Astrocyte (in vitro differentiated cells and primary cell): ENCODE results near the gene CLIC1. TPM values are rescaled to one million over a fixed set of nuclear protein-coding genes. Genes with fewer than 3 reads are reported as not detected.

Source experiments
- DNase-seq: peaks from one replicate; pipeline ENCODE4 v3.0.0-alpha.2; 2010; ENCODE audit warnings: low read depth
- FAIRE-seq: peaks from 2 replicates; lab custom pipeline; 2011; peaks lifted over from hg19 to GRCh38; lab: Jason Lieb, UNC
- H2AFZ ChIP-seq: 2 replicates; pipeline ENCODE4 v1.6.0; 2012; ENCODE audit warnings: low read depth, low read length, inconsistent platforms
- H3K27ac ChIP-seq: 2 replicates; pipeline ENCODE4 v1.5.1; 2011; ENCODE audit warnings: low read depth, low read length, inconsistent platforms
- H3K27me3 ChIP-seq: 2 replicates; pipeline ENCODE4 v1.6.0; 2011; ENCODE audit warnings: low read length, inconsistent platforms; ENCODE audit not compliant: insufficient read depth
- H3K36me3 ChIP-seq: 2 replicates; pipeline ENCODE4 v1.5.1; 2011; ENCODE audit warnings: low read length, inconsistent platforms; ENCODE audit not compliant: insufficient read depth
- H3K4me1 ChIP-seq: 2 replicates; pipeline ENCODE4 v1.5.1; 2011; ENCODE audit warnings: low read length, inconsistent platforms; ENCODE audit not compliant: insufficient read depth
- H3K4me2 ChIP-seq: 2 replicates; pipeline ENCODE4 v1.6.0; 2012; ENCODE audit warnings: low read length, inconsistent platforms
- H3K4me3 ChIP-seq: 2 replicates; pipeline ENCODE4 v1.5.1; 2011; ENCODE audit warnings: low read depth, mild to moderate bottlenecking, low read length, inconsistent platforms; ENCODE audit not compliant: insufficient read depth
- H3K79me2 ChIP-seq: 2 replicates; pipeline ENCODE4 v1.6.0; 2012; ENCODE audit warnings: mild to moderate bottlenecking, low read length, inconsistent platforms; ENCODE audit not compliant: insufficient read depth
- H3K9ac ChIP-seq: 2 replicates; pipeline ENCODE4 v1.6.0; 2012; ENCODE audit warnings: mild to moderate bottlenecking, low read length, inconsistent platforms
- H3K9me3 ChIP-seq: 2 replicates; pipeline ENCODE4 v1.5.1; 2012; ENCODE audit warnings: low read depth, mild to moderate bottlenecking, low read length, inconsistent platforms; ENCODE audit not compliant: insufficient read depth
- H4K20me1 ChIP-seq: 2 replicates; pipeline ENCODE4 v1.6.0; 2012; ENCODE audit warnings: low read length, inconsistent platforms; ENCODE audit not compliant: insufficient read depth
- H3K27ac Mint-ChIP-seq: one replicate; pipeline ENCODE4 v1.8.0; 2021; ENCODE audit warnings: mild to moderate bottlenecking, mixed read lengths; ENCODE audit not compliant: unreplicated experiment
- H3K27me3 Mint-ChIP-seq: one replicate; pipeline ENCODE4 v1.8.0; 2021; ENCODE audit warnings: low read depth, mixed read lengths; ENCODE audit not compliant: unreplicated experiment
- H3K36me3 Mint-ChIP-seq: one replicate; pipeline ENCODE4 v1.8.0; 2021; ENCODE audit warnings: low read depth, mixed read lengths; ENCODE audit not compliant: unreplicated experiment
- H3K4me1 Mint-ChIP-seq: one replicate; pipeline ENCODE4 v1.8.0; 2021; ENCODE audit warnings: low read depth, mixed read lengths; ENCODE audit not compliant: unreplicated experiment
- H3K4me3 Mint-ChIP-seq: one replicate; pipeline ENCODE4 v1.8.0; 2021; ENCODE audit warnings: mild to moderate bottlenecking, moderate library complexity, mixed read lengths; ENCODE audit not compliant: unreplicated experiment
- H3K9me3 Mint-ChIP-seq: one replicate; pipeline ENCODE4 v1.8.0; 2021; ENCODE audit warnings: mild to moderate bottlenecking, mixed read lengths; ENCODE audit not compliant: unreplicated experiment
- EZH2 ChIP-seq: IDR thresholded peaks from 2 replicates; pipeline ENCODE4 v1.6.1; 2012; ENCODE audit warnings: mild to moderate bottlenecking, low read length, inconsistent platforms; ENCODE audit not compliant: insufficient read depth
- total RNA-seq: library from RNA; stranded (reverse); gene quantifications from 2 replicates; pipeline ENCODE4 v1.2.1, GENCODE V29; 2021
- TF ChIP-seq, protein P1 (sequence below): IDR thresholded peaks from 2 replicates; pipeline ENCODE4 v1.5.1; 2011; ENCODE audit warnings: low read depth, mild to moderate bottlenecking, inconsistent platforms, low read length, moderate library complexity; ENCODE audit not compliant: insufficient read depth

The CLIC1 gene
- total RNA-seq, 1 donor from 2014 or later, result 518 TPM

DNA sequence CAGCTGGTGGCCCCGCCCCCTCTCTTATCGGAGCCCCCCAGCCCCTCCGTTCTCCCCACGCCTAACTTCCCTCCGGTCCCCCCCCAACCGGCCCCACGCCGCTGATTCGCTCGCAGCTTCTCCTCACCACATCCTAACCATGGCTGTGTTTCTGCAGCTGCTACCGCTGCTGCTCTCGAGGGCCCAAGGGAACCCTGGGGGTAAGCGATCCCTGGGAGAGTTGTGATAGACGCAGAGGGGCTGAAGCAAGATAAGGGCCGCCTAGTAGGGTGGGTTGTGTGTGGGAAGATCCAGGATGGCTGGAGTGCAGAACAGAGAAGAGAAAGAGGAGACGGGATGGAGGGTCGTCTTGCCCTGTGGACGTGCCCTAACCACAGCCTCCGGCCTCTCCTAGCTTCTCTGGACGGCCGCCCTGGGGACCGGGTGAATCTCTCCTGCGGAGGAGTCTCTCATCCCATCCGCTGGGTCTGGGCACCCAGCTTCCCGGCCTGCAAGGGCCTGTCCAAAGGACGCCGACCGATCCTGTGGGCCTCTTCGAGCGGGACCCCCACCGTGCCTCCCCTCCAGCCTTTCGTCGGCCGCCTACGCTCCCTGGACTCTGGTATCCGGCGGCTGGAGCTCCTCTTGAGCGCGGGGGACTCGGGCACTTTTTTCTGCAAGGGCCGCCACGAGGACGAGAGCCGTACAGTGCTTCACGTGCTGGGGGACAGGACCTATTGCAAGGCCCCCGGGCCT, 12.9 kb downstream of the CLIC1 start, which contains the start of gene MPIG6B:
Gene MPIG6B, plus strand, starts transcription at position 129 of the 735 bp plus-strand sequence. Its CDS starts 11 bp downstream, at position 140.
- peaks cover 4% of the 10 kb centered on the region for H3K4me1 Mint-ChIP-seq
- peaks cover 12% of the 10 kb centered on the region for H4K20me1 ChIP-seq
- no peak within 1 kb of the TSS for H3K9ac ChIP-seq
- no peak within 1 kb of the TSS for H3K27ac ChIP-seq
- H3K36me3 Mint-ChIP-seq, result peaks cover 21% of the 10 kb centered on the region
- H3K4me1 ChIP-seq, result peaks cover 1% of the 10 kb centered on the region
- H3K9me3 ChIP-seq, result no peaks in the 10 kb centered on the region
- no peak for TF ChIP-seq EZH2
- TF ChIP-seq, protein P1, sequence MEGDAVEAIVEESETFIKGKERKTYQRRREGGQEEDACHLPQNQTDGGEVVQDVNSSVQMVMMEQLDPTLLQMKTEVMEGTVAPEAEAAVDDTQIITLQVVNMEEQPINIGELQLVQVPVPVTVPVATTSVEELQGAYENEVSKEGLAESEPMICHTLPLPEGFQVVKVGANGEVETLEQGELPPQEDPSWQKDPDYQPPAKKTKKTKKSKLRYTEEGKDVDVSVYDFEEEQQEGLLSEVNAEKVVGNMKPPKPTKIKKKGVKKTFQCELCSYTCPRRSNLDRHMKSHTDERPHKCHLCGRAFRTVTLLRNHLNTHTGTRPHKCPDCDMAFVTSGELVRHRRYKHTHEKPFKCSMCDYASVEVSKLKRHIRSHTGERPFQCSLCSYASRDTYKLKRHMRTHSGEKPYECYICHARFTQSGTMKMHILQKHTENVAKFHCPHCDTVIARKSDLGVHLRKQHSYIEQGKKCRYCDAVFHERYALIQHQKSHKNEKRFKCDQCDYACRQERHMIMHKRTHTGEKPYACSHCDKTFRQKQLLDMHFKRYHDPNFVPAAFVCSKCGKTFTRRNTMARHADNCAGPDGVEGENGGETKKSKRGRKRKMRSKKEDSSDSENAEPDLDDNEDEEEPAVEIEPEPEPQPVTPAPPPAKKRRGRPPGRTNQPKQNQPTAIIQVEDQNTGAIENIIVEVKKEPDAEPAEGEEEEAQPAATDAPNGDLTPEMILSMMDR, result no peak
- no peak within 1 kb of the TSS for H3K4me2 ChIP-seq
- H3K27me3 ChIP-seq, result no peaks in the 10 kb centered on the region
- H3K79me2 ChIP-seq, result peaks cover under 1% of the 10 kb centered on the region
- no peak for DNase-seq
- peaks cover 7% of the 10 kb centered on the region for H3K36me3 ChIP-seq
- H2AFZ ChIP-seq, result no peak within 1 kb of the TSS
- H3K4me3 ChIP-seq, result no peak within 1 kb of the TSS
- H3K9me3 Mint-ChIP-seq, result peaks cover 7% of the 10 kb centered on the region
- no peak for FAIRE-seq
- peaks cover 19% of the 10 kb centered on the region for H3K27me3 Mint-ChIP-seq
- H3K4me3 Mint-ChIP-seq, result no peak within 1 kb of the TSS
- no peak within 1 kb of the TSS for H3K27ac Mint-ChIP-seq

DNA sequence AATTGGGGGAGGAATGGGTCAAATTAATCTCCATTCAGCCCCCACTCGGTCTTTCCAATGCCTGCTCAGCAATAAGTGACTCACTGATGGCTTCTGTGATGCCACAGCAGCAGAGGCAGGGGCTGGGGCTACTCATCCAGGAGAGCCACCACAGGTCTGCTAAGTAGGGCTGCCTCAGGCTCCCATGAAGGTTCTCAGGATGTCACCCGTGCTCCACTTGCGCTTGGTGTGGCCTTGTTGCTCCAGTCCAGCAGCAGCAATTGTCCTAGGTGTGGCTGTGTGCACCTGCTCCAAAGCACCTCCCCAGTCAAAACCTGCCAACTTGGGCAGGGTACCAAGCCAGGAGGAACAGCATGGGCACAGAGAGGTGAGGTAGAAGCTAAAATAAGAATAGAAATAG, 14.2 kb downstream of the CLIC1 start:
- Mint-ChIP-seq H3K27ac (no peak overlapping the region), H3K4me3 (no peak overlapping the region), H3K9me3 (peaks cover 7% of the 10 kb centered on the region), H3K36me3 (peaks cover 21% of the 10 kb centered on the region), H3K4me1 (peaks cover 4% of the 10 kb centered on the region), H3K27me3 (peaks cover 19% of the 10 kb centered on the region)
- Histone ChIP-seq H3K9ac (no peak overlapping the region), H3K27ac (no peak overlapping the region), H4K20me1 (peaks cover under 1% of the 10 kb centered on the region), H3K4me2 (no peak overlapping the region), H3K4me1 (no peaks in the 10 kb centered on the region), H2AFZ (no peak overlapping the region), H3K79me2 (no peaks in the 10 kb centered on the region), H3K9me3 (no peaks in the 10 kb centered on the region), H3K27me3 (no peaks in the 10 kb centered on the region), H3K4me3 (no peak overlapping the region), H3K36me3 (peaks cover 7% of the 10 kb centered on the region)
- no peak for DNase-seq
- TF ChIP-seq, protein P1, result no peak
- no peak for TF ChIP-seq EZH2
- no peak for FAIRE-seq

DNA sequence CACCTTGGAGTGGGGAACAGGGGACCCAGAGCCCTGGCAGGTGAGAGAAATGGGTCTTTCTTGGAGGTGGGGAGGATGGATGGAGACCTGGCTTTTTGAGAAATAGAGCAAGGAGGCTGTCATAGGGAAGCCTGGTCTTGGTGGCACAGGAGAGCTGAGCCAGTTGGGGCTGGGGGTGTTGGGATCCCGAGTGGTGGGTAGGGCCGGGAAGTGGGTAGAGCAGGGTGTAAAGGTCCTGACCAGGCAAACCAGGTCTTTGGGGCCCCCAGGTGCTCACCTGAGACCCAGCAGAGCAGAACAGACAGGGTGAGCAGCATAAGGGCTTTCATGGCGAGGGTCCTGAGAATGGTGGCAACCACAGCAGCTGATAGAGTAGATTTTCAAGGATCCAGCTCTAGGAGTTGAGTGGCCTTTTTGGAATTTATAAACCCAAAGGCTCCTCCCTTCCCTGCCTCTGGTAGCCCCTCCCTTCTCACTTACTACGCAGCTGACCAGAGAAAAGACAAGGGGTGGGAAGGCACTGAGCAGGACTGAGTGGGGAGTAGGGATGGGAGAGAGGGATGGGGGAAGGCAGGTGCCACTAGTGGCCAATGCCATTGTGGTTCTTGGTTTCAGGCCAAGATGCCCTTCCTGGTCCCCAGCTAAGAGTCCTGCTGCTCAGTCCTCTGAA, 14.8 kb downstream of the CLIC1 start, which contains the start of gene LY6G6C:
Gene LY6G6C, minus strand, starts transcription at position 396 of the 670 bp plus-strand sequence. Its CDS starts 67 bp downstream, at position 329.
- Histone ChIP-seq H3K9ac (no peak within 1 kb of the TSS), H3K36me3 (peaks cover 5% of the 10 kb centered on the region), H3K4me1 (no peaks in the 10 kb centered on the region), H3K4me2 (no peak within 1 kb of the TSS), H3K4me3 (no peak within 1 kb of the TSS), H3K27ac (no peak within 1 kb of the TSS), H4K20me1 (no peaks in the 10 kb centered on the region), H3K9me3 (no peaks in the 10 kb centered on the region), H2AFZ (no peak within 1 kb of the TSS), H3K79me2 (no peaks in the 10 kb centered on the region), H3K27me3 (no peaks in the 10 kb centered on the region)
- DNase-seq (no peak), FAIRE-seq (no peak)
- Mint-ChIP-seq H3K9me3 (peaks cover 7% of the 10 kb centered on the region), H3K4me3 (no peak within 1 kb of the TSS), H3K27ac (no peak within 1 kb of the TSS), H3K36me3 (peaks cover 17% of the 10 kb centered on the region), H3K27me3 (peaks cover 19% of the 10 kb centered on the region), H3K4me1 (peaks cover 4% of the 10 kb centered on the region)
- no peak for TF ChIP-seq EZH2
- TF ChIP-seq, protein P1, result no peak
